Right ventricle myocardium inferior (tissue), 1 donor: ENCODE results near the gene KLHL22. TPM values are rescaled to one million over a fixed set of nuclear protein-coding genes. Genes with fewer than 3 reads are reported as not detected.
A peak's percentile ranks its signal among the peaks of the same experiment; 100 is the strongest.
"Not testable (repeated sequence)": the region's sequence is repeated elsewhere in the genome, so short reads cannot be mapped to it uniquely, and the experiment has no call there.

Experiments
- ATAC-seq: fragments of 200-7000 bp; cut with Tn5 transposase; one replicate; pipeline ENCODE4 v1.9.1; 2020; ENCODE audit warnings: mild to moderate bottlenecking, moderate library complexity
- DNase-seq: peaks from one replicate; pipeline ENCODE4 v3.0.0; 2021; ENCODE audit errors: missing footprints
- intact Hi-C: fragments of 100-400 bp; cut with DNase I; formaldehyde crosslinking; loops from one replicate; pipeline ENCODE4 v1.11.0; 2022
- long read RNA-seq: library from polyadenylated mRNA; unstranded; transcript quantifications from one replicate; pipeline ENCODE4 v2.0.0, GENCODE V29; 2021
- total RNA-seq: library from RNA; stranded (reverse); fragmentation: NEBNext Ultra II Directional; extraction: Animal tissue kit (Norgen Biotek cat#: 25700); gene quantifications from one replicate; pipeline ENCODE4 v1.2.1, GENCODE V29; 2021
- donor health status: DM: no; HTN: yes; CAD: no; lungs with severe emphysema.

Gene KLHL22, protein sequence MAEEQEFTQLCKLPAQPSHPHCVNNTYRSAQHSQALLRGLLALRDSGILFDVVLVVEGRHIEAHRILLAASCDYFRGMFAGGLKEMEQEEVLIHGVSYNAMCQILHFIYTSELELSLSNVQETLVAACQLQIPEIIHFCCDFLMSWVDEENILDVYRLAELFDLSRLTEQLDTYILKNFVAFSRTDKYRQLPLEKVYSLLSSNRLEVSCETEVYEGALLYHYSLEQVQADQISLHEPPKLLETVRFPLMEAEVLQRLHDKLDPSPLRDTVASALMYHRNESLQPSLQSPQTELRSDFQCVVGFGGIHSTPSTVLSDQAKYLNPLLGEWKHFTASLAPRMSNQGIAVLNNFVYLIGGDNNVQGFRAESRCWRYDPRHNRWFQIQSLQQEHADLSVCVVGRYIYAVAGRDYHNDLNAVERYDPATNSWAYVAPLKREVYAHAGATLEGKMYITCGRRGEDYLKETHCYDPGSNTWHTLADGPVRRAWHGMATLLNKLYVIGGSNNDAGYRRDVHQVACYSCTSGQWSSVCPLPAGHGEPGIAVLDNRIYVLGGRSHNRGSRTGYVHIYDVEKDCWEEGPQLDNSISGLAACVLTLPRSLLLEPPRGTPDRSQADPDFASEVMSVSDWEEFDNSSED
- 12.4 TPM for total RNA-seq
- long read RNA-seq, transcript KLHL22-201 (7 exons, 2,616 nt) = major isoform, 15 of 21 reads
- long read RNA-seq, partial matches to known transcripts = 3 of 21 reads
- long read RNA-seq, other reads (novel, unspliced or antisense) = 3 of 21 reads

DNA sequence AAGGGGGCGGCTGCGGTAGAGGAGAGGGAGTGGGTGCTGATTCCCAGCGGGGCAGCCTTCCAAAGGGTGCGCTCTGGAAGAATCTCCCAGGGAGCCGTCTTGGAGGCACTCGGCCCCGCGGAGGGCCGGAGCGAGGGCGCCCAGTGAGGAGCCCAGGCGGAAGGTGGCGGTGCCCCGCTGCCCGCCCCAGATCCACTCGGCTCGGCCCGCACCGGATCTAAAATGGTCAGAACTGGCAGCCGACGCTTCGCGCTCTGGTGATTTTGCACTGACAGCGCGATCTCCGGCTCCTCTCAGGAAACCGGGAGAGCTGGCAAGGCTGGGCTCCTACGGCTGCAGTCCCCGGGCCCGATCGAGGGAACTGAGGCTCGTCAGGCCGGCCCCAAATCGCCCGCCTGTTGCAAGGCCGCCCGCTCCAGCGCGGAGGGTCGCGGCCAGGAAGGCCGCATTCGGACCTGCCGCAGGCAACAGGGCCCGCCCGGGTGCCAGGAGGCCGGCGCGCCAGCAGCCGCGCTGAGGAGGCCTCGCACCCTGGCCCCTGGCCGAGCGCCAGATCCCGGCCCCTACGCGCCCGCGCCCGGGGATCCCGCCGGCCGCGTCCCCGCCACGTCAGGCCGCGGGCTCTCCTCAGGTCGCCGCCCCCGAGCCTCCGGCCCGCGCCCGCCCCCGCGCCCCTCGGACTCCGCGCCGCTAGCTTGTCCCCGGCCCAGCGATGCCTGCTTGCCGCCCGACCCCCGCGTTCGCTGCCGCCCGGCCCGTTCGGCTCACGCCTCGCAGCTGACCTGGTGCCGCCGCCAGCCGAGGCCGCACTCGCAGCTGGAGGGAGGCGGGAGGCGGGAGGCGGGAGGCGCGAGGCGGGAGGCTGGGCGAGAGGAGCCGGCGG, at the start of gene KLHL22:
Gene KLHL22, minus strand, starts transcription at position 818 of the 883 bp plus-strand sequence. CDS start 6,584 bp downstream, outside the sequence.
- intact Hi-C loops = loop anchor here (5.0 kb wide), 2 partner anchors 38 to 202 kb away; no protein-coding TSS in a partner anchor
- DNase-seq (no peak), ATAC-seq (peak; percentile 14)

DNA sequence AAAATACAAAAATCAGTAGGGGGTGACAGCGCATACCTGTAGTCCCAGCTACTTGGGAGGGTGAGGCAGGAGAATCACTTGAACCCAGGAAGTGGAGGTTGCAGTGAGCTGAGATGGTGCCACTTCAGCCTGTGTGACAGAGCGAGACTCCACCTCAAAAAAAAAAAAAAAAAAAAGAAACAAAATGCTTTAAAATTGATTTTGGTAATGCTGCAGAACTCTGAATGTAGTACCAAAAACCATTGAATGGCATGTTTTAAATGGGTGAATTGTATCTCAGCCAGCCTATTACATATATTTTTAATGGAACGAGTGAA, 49.7 kb upstream of the KLHL22 start:
- intact Hi-C loops, DNase-seq, ATAC-seq: not testable (repeated sequence)

DNA sequence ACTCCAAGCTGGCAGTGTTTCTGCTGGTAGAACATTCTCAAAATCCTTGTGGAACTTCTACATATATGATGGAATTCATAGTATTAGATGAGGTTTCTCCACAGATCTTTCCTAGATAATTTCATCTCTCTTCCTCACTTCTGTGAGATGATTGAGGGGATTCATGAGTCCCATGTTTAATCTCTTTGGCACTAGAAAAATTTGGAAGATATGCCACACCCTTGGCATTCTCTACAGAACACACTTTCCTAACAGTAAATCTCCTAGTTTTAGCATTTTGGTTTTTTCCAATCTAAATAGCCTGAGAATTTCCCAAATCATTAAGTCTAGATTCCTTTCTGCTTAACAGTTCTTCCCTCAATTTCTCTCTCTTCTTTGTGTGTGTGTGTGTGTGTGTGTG, 47.1 kb upstream of the KLHL22 start:
- ATAC-seq = no peak
- intact Hi-C loops = no loop called here
- DNase-seq = no peak

DNA sequence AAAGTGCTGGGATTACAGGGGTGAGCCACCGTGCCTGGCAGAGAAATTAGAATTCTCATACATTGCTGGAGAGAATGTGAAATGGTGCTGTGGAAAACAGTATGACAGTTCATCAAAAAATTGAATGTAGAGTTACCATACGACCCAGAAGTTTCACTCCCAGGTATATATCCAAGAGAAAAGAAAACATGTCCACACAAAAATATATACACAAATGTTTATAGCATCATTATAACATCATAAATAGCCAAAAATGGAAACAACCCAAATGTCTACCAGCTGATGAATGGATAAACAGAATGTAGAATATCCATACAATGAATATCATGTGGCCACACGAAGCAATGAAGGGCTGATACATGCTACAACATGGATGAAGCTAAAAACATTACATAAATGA, 46.5 kb upstream of the KLHL22 start:
- ATAC-seq (no peak), DNase-seq (no peak)
- intact Hi-C loops = no loop called here

DNA sequence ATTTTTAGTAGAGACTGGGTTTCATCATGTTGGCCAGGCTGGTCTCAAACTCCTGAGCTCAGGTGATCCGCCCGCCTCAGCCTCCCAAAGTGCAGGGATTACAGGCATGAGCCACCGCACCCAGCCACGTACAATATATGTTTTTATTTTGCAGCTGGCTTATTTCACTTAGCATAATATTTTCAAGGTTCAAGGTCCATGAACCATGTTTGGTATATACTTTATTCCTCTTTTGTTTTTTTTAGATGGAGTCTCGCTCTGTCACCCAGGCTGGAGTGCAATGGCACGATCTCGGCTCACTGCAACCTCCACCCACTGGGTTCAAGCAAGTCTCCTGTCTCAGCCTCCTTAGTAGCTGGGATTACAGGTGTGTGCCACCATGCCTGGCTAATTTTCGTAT, 43.3 kb upstream of the KLHL22 start:
- ATAC-seq, DNase-seq, intact Hi-C loops: not testable (repeated sequence)

DNA sequence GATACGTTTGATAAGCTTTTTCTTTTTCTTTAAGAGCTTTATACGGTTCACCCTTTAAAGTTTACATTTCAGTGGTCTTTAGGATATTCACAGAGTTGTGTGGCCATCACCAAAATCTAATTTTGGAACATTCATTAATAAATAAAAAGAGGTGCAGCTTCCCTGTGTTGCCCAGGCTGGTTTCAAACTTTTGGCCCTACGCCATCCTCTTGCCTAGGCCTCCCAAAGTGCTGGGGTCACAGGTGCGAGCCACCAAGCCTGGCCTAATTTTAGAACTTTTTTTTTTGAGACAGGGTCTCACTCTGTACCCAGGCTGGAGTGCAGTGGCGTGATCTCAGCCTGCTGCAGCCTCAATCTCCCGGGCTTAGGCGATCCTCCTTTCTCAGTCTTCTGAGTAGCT, 42.4 kb upstream of the KLHL22 start:
- intact Hi-C loops = no loop called here
- DNase-seq (no peak), ATAC-seq (no peak)

DNA sequence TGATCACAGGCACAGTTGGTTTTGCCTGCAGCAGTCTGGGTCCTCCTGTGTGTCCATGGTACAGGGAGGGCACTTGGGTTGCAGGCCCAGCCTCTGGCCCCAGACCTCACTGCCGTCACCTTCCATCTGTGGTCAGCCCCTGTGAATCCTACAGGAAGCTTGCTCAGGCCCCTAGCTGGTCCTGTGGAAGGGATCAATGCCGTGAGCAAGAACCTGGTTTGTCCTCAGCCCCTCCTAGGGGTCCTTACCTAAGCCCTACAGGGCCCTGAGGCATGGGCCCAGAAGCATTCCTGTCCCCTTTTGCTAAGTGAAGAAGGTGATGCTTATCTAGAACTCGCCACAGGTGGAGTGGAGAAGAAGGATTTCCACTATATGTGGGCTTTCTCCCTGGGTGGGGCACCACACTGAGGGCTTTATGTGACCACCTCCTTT, 41.7 kb upstream of the KLHL22 start:
- intact Hi-C loops = no loop called here
- ATAC-seq (no peak), DNase-seq (no peak)

DNA sequence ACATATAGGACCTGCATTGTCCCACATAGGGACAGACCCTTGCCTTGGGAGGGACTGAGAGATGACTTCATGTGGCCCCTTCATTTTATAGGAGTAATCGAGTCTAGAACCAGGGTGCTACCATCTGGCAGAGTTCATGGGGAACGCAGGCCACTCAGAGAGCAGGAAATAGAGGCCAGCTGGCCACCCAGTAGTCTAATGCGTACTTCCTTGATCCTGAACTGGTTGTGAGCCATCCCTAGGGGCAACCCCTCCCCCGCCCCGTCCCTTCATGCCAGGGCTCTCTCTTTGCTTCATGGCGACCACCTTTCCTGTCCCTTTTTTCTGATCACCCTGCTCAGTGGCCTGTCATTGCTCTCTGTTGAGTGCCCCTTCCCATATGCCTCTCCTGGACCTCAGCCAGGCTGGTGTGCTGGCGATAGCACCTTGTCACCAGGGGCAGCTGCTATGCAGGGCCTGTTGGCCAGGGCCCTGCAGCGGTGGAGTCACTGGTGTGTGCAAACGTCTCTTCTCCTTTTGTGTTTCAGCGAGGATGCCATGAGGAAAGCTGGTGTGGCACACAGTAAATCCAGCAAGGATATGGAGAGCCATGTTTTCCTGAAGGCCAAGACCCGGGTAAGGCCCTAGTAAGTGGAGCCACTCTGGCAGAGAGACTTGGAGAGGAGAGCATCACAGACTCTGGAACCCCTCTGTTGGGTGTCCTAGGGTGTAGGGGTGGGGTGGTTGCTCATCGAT, 41.2 kb upstream of the KLHL22 start:
- DNase-seq = no peak
- peak; percentile 69 for ATAC-seq
- intact Hi-C loops = no loop called here

DNA sequence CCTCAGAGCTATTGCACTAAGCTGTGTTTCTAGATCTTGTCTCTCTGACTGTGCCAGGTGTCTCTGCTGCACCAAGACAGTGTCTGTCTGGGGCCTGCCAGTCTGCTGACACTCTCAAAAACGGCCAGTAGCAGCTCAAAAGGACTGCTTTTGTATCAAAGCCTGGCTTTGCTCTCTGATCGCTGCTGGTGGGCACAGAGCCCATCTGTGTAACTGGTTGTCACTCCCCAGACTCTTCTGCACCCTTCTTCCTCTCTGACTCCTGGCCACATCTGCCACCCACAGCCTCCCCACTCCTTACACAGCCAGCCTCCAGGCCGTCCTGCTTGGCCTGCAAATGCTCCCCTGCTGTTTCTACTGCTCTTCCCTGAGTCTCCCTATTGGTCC, 38.3 kb upstream of the KLHL22 start:
- DNase-seq (no peak), ATAC-seq (no peak)
- intact Hi-C loops = no loop called here

DNA sequence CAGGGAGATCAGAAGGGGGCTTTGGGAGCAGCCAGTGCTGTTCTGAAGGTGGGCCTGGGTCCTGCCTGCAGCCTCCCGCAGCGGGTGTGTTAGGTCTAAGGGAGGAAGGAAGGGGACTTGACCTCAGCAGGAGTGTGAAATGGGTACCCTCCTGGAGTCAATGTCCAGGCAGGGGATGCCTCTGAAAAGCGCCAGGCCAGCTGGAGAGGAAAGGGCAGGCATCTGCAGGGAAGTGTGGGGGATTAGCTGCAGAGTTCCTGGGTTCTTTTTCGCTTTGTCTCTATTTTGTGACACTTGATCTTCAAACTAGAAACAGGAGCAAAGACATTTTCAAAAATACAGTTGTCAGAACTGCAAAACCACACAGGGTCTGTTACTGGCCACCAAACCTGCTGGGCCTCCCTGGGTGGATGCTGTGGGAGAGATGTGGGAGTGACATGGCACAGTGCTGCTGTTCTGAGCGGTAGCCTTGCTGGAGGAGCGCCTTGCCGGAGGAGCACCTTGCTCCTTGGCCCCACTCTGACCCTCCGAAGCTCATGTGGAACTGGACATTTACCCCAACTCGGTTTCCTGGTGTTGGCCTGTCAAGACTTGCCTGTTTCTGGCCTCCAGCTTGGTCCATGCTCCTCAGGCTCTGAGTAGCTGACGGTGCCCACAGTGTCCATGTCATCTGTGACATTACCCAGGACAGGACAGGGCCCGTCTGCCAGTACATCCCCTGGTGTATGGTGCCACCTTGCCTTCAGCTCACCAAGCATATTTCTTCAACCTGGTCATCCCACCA, 37.7 kb upstream of the KLHL22 start:
- DNase-seq (no peak), ATAC-seq (no peak)
- intact Hi-C loops = no loop called here

DNA sequence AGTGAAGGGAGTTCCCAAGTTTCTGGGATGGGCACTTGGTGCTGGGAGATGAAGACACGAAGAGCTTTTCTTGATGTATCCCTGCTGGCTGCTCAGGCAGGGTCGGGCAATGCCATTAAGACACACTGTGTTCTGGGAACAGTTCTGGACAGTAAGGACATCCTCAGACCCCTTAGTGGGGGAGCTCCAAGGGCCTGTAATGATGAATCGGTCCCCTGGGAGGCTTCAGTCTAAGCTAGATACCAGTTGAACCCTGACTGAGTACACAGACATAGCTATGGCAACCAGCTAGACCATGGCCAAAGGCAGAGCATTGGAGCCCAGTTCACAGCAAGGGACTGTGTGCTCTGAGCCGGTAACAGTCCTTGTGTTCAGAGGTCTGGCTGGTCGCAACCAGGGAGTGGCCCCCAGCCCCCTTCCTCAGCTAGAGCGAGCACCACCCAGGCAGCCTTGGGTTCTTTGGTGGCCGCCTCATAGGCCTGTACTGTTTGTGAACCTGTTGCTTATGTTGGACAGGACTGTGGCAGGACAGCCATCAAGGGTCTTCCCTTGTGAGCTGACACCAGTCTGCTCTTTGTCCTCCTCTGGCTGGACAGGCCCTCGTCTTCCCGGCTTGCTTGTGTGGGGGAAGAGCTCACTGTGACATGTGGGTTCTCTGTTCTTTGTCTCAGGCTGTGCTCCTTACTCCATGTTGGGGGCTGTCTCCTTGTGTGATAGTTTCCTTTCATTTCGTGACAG, 36.8 kb upstream of the KLHL22 start:
- ATAC-seq = no peak
- DNase-seq = no peak
- intact Hi-C loops = no loop called here

DNA sequence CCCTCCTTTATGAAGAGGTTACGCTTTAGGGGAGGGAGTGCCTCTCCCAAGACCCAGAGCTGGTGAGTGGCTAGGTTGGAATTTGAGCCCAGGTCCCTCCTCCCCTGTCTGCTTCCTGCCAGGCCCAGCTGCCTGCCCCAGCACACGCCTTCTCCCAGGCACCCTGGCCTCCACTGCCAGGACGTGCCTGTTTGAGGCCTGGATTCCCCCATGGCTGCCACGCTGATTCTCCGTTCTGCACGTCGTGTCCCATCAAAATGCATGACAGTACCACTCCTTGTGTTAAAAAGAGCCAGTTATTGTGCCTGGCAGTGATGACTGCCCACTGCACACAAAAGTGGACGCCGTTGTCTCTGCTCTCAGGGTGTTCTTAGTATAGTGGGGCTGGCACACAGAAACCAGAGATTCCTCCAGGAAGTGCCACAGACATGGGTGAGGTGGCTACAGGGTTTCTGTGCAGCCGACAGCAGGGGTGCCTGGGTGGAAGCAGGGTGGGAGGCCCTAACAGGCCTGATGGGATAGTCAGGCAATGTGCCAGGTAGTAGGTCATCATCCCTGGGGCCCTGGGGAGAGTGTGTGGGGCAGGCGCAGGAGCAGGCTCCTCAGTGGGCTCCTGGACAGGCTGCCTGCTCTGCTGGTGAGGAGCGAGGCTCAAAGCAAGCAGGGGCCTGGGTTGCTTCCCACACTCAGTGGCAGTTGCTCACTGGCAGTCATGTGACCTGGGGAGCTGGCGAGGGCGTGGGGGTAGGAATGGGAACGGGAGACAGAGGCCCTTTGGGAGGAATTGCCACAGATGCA, 36.0 kb upstream of the KLHL22 start:
- ATAC-seq (peak; percentile 83), DNase-seq (no peak)
- intact Hi-C loops = no loop called here

DNA sequence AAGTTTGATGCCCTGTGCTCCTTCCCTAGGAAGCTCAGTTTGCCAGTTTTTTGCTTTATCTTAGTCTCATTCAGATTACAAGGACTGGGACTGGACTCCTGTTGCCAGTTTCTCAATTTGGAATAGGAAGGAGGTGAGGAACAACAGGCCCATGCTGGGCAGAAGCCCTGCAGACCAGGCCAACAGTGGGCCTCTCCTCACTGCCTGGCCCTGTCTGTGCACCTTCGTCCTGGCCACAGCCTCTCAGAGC, 35.5 kb upstream of the KLHL22 start:
- ATAC-seq = no peak
- intact Hi-C loops = no loop called here
- no peak for DNase-seq

DNA sequence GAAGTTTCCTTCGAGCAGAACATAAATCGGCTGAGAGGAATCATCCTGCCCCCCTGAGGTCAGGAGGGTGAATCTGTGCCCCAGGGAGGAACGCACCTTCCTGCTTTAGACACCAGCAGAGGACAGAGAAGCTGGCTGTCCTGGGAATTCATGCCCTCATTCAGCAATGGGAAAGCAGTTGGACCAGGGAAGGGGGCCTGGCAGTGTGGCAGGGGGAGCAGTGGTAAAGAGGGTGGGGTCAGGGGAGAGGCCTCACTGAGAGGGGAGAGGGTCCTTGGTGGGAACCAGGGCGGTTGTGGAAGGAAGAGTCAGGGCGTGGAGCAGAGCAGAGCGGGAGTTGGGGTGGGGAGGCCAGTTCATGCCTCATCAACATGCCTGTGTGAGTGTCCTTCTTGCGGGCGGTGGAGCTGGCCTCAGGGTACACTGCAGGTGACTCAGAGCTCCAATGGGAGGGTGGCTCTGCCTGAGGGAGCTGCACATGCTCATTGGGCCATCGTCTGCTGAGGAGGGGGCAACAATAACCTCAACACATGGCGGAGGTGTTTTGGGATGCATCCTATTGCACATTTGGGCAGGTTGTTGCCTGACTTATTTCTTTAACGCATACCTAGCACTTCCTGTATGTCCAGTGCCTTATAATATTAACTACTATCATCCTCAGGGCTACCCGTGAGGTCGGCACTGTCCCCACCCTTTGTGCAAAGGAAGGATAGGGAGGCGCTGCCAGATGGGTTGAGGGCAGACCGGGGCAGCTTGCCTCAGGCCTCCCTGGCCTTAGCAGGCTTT, 35.0 kb upstream of the KLHL22 start:
- intact Hi-C loops = no loop called here
- DNase-seq (no peak), ATAC-seq (no peak)

DNA sequence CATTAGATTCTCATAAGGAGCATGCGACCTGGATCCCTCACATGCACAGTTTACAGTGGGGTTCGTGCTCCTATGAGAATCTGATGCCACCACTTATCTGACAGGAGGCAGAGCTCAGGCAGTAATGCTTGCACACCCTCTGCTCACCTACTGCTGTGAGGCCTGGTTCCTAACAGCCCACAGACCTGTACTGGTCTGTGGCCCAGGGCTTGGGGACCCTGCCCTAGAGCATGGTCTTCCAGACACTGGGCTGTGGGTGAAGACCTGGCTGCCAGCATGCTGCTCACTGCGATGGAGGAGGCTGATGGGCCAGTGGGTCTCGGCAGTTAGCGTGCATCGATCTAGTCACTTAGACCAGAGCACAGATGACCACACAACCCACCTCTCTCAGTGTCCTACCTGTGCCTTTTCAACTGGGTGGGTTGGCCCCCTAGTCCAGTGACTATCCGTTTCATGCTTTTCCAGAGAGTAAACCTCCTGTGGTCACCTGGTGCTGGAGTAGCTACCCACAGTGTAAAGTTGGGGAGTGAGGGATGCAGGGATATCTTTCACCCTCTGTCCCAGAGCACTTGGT, 32.9 kb upstream of the KLHL22 start:
- ATAC-seq = no peak
- DNase-seq = no peak
- intact Hi-C loops = no loop called here
